CD4-positive, alpha-beta T cell (primary cell): ENCODE results near the gene LIPE. TPM values are rescaled to one million over a fixed set of nuclear protein-coding genes. Genes with fewer than 3 reads are reported as not detected.

ENCODE experiments used
- ATAC-seq: fragments of 200-7000 bp; cut with Tn5 transposase; one replicate; pipeline ENCODE4 v1.10.0; 2022; ENCODE audit warnings: mild to moderate bottlenecking; ENCODE audit not compliant: poor library complexity
- CTCF ChIA-PET: fragments of 350-600 bp; sonication (Branson Sonifier 250); formaldehyde crosslinking; loops from one replicate; lab custom pipeline; 2021; ENCODE audit warnings: antibody characterized with exemption, inconsistent platforms; lab: Charles Lee
- POLR2A ChIA-PET: fragments of 350-600 bp; sonication (Branson Sonifier 250); formaldehyde crosslinking; loops from one replicate; lab custom pipeline; 2021; ENCODE audit warnings: antibody characterized with exemption, inconsistent platforms; lab: Charles Lee
- DNase-seq, 14 experiments: peaks; one replicate each; pipeline ENCODE4 v3.0.0-alpha.2; 2013 to 2020; ENCODE audit warnings: mixed read lengths in 2 of 14
- H3K27ac ChIP-seq, 2 donors: one replicate each; pipeline versions ENCODE4 v1.5.1 to v1.7.0; 2013; ENCODE audit warnings: low read length in 2 of 2, low read depth in 1 of 2, mild to moderate bottlenecking in 1 of 2
- H3K27me3 ChIP-seq, 2 experiments: 1 replicate in 1 of 2; 2 replicates in 1 of 2; pipeline versions ENCODE4 v1.6.1 to v1.7.0; 2013; ENCODE audit warnings: low read length in 2 of 2, control low read depth in 1 of 2, mild to moderate bottlenecking in 1 of 2, moderate library complexity in 1 of 2; ENCODE audit not compliant: insufficient read depth in 2 of 2, control insufficient read depth in 1 of 2
- H3K36me3 ChIP-seq: one replicate; pipeline ENCODE4 v1.6.1; 2013; ENCODE audit warnings: low read length, control low read depth; ENCODE audit not compliant: insufficient read depth
- H3K4me1 ChIP-seq: one replicate; pipeline ENCODE4 v1.6.1; 2013; ENCODE audit warnings: low read length, control low read depth; ENCODE audit not compliant: insufficient read depth
- H3K4me3 ChIP-seq: one replicate; pipeline ENCODE4 v1.5.1; 2013; ENCODE audit warnings: mild to moderate bottlenecking, low read length, moderate library complexity
- H3K9me3 ChIP-seq, 2 experiments: 1 replicate in 1 of 2; 2 replicates in 1 of 2; pipeline versions ENCODE4 v1.6.1 to v1.7.0; 2013; ENCODE audit warnings: low read length in 2 of 2, mild to moderate bottlenecking in 2 of 2, control low read depth in 1 of 2, moderate library complexity in 1 of 2; ENCODE audit not compliant: control insufficient read depth in 1 of 2, insufficient read depth in 1 of 2
- H3K27ac Mint-ChIP-seq: one replicate; pipeline ENCODE4 v1.8.0; 2020; ENCODE audit warnings: mixed read lengths
- H3K27me3 Mint-ChIP-seq: one replicate; pipeline ENCODE4 v1.8.0; 2021; ENCODE audit warnings: mixed read lengths
- H3K36me3 Mint-ChIP-seq: one replicate; pipeline ENCODE4 v1.8.0; 2021; ENCODE audit warnings: low read depth, mixed read lengths
- H3K4me1 Mint-ChIP-seq: one replicate; pipeline ENCODE4 v1.8.0; 2021; ENCODE audit warnings: low read depth, mixed read lengths
- H3K4me3 Mint-ChIP-seq: one replicate; pipeline ENCODE4 v1.8.0; 2020; ENCODE audit warnings: mild to moderate bottlenecking, mixed read lengths
- H3K9me3 Mint-ChIP-seq: one replicate; pipeline ENCODE4 v1.8.0; 2020; ENCODE audit warnings: mixed read lengths
- CTCF ChIP-seq: fragments of 200-600 bp; IDR thresholded peaks from one replicate; pipeline ENCODE4 v1.8.0; 2022; ENCODE audit warnings: antibody characterized with exemption, mild to moderate bottlenecking
- intact Hi-C, 2 experiments: fragments of 100-400 bp; cut with DNase I in 1 of 2; cut with micrococcal nuclease in 1 of 2; formaldehyde crosslinking; loops; one replicate each; pipeline versions ENCODE4 v1.15.1 to v1.9.0; 2023 to 2025; cut with DNase I, micrococcal nuclease
- total RNA-seq, 174 experiments: library from RNA in 2 of 174; stranded (reverse) in 2 of 174; gene quantifications; one replicate each; pipeline ENCODE4 v1.2.3 and lab custom pipeline; 2021 to 2026

Gene LIPE
- total RNA-seq, 2 experiments from 2014 or later: 7.6 to 8.2 TPM

GRCh38 chr19:42397263-42398166 lies 29.7 kb downstream of the LIPE start:
- Histone ChIP-seq H3K36me3 (no peaks in the 10 kb centered on the region), H3K4me3 (peak overlapping the region; percentile 97), H3K27ac (peak overlapping the region in 1 of 2 donors; percentile 60), H3K27me3 (no peaks in the 10 kb centered on the region), H3K4me1 (peaks cover 41% of the 10 kb centered on the region), H3K9me3 (no peaks in the 10 kb centered on the region)
- Mint-ChIP-seq H3K36me3 (no peaks in the 10 kb centered on the region), H3K4me3 (peak overlapping the region; percentile 89), H3K27me3 (no peaks in the 10 kb centered on the region), H3K4me1 (peaks cover 51% of the 10 kb centered on the region), H3K9me3 (no peaks in the 10 kb centered on the region), H3K27ac (peak overlapping the region; percentile 76)
- ATAC-seq (no peak), DNase-seq (peak in 1 of 14 experiments; percentile 44)
- intact Hi-C loops: loop anchor here (1.0 to 5.0 kb wide), 3 partner anchors 25 to 72 kb away; partner anchors contain the start of gene MEGF8 (in 2 of the 2)
- POLR2A ChIA-PET: interaction anchor here (1.0 to 1.4 kb wide), 3 partner anchors 26 to 53 kb away, joined by 3 to 10 read pairs (median 3); no protein-coding TSS in a partner anchor
- no peak for TF ChIP-seq CTCF
- CTCF ChIA-PET: interaction anchor here (0.9 to 1.7 kb wide), 3 partner anchors 22 to 53 kb away, joined by 3 read pairs; no protein-coding TSS in a partner anchor

DNA sequence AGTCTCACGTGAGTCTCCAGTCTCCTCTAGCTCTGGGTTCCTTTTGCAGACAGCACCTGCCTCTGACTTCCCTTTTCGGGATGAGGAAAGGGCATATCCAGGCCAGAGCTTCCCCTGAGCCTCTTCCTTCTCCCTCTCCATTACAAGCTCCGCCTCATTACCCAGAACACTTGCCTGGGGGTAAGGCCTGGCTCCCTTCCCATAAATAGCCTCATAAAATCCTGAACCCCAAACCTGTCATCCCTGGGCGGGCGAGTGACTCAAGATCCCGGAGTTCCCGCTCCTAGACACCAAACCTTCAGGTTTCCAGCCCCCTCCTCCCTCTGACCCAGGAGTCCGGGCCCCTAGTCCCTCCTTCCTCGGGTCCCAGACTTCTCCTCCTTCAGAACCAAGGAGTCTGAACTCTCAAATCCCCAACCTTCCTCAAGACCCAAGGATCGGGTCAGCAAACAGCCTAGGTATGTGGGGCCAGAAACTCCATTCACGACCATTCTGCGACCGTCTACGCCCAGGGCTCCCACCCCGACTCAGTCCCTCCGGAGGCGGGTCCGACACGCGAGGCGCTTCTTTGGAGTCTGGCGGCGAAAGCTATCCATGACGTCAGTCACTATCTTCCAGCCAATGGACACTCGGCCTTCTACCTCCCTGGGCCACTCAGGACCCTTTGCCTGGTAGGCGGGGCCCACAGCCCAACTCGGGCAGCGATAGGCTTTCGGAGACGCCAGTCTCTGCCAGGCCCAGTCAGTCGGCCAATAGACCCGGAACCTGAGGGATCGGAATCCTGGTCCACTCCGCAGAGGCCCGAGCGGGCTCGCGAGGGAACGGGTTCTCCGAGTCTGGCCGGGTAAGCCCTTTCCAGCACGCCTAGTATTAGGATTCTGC lies 30.6 kb downstream of the LIPE start:
- H3K27me3 ChIP-seq: no peaks in the 10 kb centered on the region
- peaks cover 34% of the 10 kb centered on the region for H3K4me1 ChIP-seq
- CTCF ChIA-PET: interaction anchor here (0.9 to 1.7 kb wide), 3 partner anchors 23 to 54 kb away, joined by 3 read pairs; no protein-coding TSS in a partner anchor
- Mint-ChIP-seq H3K4me3 (peak overlapping the region; percentile 89), H3K27me3 (peaks cover 6% of the 10 kb centered on the region), H3K27ac (peak overlapping the region; percentile 76), H3K9me3 (no peaks in the 10 kb centered on the region), H3K36me3 (no peaks in the 10 kb centered on the region), H3K4me1 (peaks cover 43% of the 10 kb centered on the region)
- intact Hi-C loops: loop anchor here (1.0 to 5.0 kb wide), 3 partner anchors 26 to 71 kb away; partner anchors contain the start of gene MEGF8 (in 2 of the 2)
- no peak for TF ChIP-seq CTCF
- DNase-seq (peak; percentile 77 to 96 (median 90)), ATAC-seq (peak; percentile 90)
- peak overlapping the region in 1 of 2 donors; percentile 60 for H3K27ac ChIP-seq
- POLR2A ChIA-PET: interaction anchor here (1.0 to 1.4 kb wide), 4 partner anchors 10 to 264 kb away, joined by 3 to 10 read pairs (median 4); no protein-coding TSS in a partner anchor
- no peaks in the 10 kb centered on the region for H3K9me3 ChIP-seq
- no peaks in the 10 kb centered on the region for H3K36me3 ChIP-seq
- H3K4me3 ChIP-seq: peak overlapping the region; percentile 97

DNA sequence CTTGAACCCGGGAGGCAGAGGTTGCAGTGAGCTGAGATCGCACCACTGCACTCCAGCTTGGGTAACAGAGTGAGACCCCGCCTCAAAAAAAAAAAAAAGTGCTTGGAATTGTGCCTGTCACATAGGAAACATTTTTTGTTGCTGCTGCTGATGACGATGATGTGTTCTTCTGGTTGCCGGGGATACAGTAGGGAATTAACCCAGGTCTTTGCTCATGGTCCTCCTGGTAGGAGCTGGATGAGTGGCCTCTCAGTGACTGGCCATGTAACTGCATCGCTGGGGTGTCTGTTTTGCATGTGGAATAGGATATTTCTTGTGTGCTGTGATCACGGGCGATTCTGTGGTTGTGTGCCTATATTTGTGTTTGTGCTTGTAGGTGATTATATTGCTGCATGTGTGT lies 32.4 kb downstream of the LIPE start:
- Mint-ChIP-seq H3K4me1 (peaks cover 29% of the 10 kb centered on the region), H3K9me3 (no peaks in the 10 kb centered on the region), H3K27ac (no peak overlapping the region), H3K4me3 (peak overlapping the region; percentile 27), H3K36me3 (no peaks in the 10 kb centered on the region), H3K27me3 (peaks cover 19% of the 10 kb centered on the region)
- Histone ChIP-seq H3K27ac (no peak overlapping the region), H3K9me3 (no peaks in the 10 kb centered on the region), H3K4me1 (peaks cover 22% of the 10 kb centered on the region), H3K27me3 (peaks cover 2 to 4% of the 10 kb centered on the region in 2 experiments), H3K4me3 (no peak overlapping the region), H3K36me3 (no peaks in the 10 kb centered on the region)
- ATAC-seq: no peak
- no peak for TF ChIP-seq CTCF
- ChIA-PET CTCF (interaction anchor here (0.8 kb wide), 1 partner anchor 25 kb away, joined by 4 read pairs; no protein-coding TSS in a partner anchor), POLR2A (no interaction called here)
- intact Hi-C loops: loop anchor here in 1 of 2 experiments (5.0 kb wide), 1 partner anchor 67 kb away; the partner anchor contains the start of gene MEGF8
- DNase-seq: no peak
